ENCODE measurements around the gene CCT6B.

CCT6B gene

DNA sequence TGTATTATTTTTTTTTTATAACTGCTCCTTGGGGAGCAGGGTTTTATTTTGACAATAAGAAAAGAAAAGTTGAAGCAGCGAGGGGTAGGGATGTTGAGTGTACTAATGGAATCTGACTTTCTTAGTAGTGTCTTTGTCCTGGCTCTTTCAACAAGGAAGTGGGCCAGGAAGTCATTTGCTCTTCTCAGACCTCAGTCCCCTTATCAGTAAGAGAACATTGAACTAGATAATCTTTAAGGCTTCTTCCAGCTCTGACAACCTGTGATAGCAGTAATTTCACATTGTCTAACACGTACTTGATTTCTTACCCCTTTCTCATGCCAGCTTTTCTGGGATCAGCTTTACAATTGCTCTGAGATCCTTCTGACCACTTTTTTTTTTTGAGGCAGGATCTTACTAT, 27.4 kb upstream of the CCT6B start:
- Histone ChIP-seq H3K9me3 (ENCODE audit: low read depth, low read length) (no peaks in the 10 kb centered on the region), H3K27ac (no peak overlapping the region), H3K9ac (ENCODE audit: insufficient read length) (no peak overlapping the region), H3K4me3 (no peak overlapping the region), H3K36me3 (ENCODE audit: insufficient read depth, low read length) (peaks cover 60% of the 10 kb centered on the region)
- TF ChIP-seq EZH2 (IDR thresholded peaks at IDR 0.05): no peak
- no peak for TF ChIP-seq FOXP2 (optimal IDR thresholded peaks at IDR 0.05; ENCODE audit: control extremely low read depth, extremely low read length, insufficient read depth)
- TF ChIP-seq POLR2AphosphoS5 (IDR thresholded peaks at IDR 0.05; ENCODE audit: borderline replicate concordance, low read depth, low read length): no peak
- no peak for DNase-seq (ENCODE audit: low read depth, low spot score)

GRCh38 chr17:34987232-34987631, 26.0 kb upstream of the CCT6B start:
- Histone ChIP-seq H3K4me3 (no peak overlapping the region), H3K27ac (no peak overlapping the region), H3K9ac (ENCODE audit: insufficient read length) (no peak overlapping the region), H3K36me3 (ENCODE audit: insufficient read depth, low read length) (peaks cover 60% of the 10 kb centered on the region), H3K9me3 (ENCODE audit: low read depth, low read length) (no peaks in the 10 kb centered on the region)
- no peak for TF ChIP-seq FOXP2 (optimal IDR thresholded peaks at IDR 0.05; ENCODE audit: control extremely low read depth, extremely low read length, insufficient read depth)
- no peak for TF ChIP-seq POLR2AphosphoS5 (IDR thresholded peaks at IDR 0.05; ENCODE audit: borderline replicate concordance, low read depth, low read length)
- no peak for TF ChIP-seq EZH2 (IDR thresholded peaks at IDR 0.05)
- no peak for DNase-seq (ENCODE audit: low read depth, low spot score)

- TF ChIP-seq EZH2 (IDR thresholded peaks at IDR 0.05) (no peak), POLR2AphosphoS5 (IDR thresholded peaks at IDR 0.05; ENCODE audit: borderline replicate concordance, low read depth, low read length) (no peak), FOXP2 (optimal IDR thresholded peaks at IDR 0.05; ENCODE audit: control extremely low read depth, extremely low read length, insufficient read depth) (no peak)
- peak overlapping the region; percentile 88 for H3K4me3 ChIP-seq
- no peaks in the 10 kb centered on the region for H3K9me3 ChIP-seq (ENCODE audit: low read depth, low read length)
- H3K9ac ChIP-seq (ENCODE audit: insufficient read length): peak overlapping the region; percentile 92
- peak; percentile 60 for DNase-seq (ENCODE audit: low read depth, low spot score)
- H3K27ac ChIP-seq: peak overlapping the region; percentile 69; the same call in 1 of the 2 replicates
- peaks cover 24% of the 10 kb centered on the region for H3K36me3 ChIP-seq (ENCODE audit: insufficient read depth, low read length)
Measured at GRCh38 chr17:34981538-34982241, 20.4 kb upstream of the CCT6B start.

- peak overlapping the region; percentile 92 for H3K9ac ChIP-seq (ENCODE audit: insufficient read length)
- TF ChIP-seq FOXP2 (optimal IDR thresholded peaks at IDR 0.05; ENCODE audit: control extremely low read depth, extremely low read length, insufficient read depth) (no peak), POLR2AphosphoS5 (IDR thresholded peaks at IDR 0.05; ENCODE audit: borderline replicate concordance, low read depth, low read length) (no peak), EZH2 (IDR thresholded peaks at IDR 0.05) (no peak)
- no peaks in the 10 kb centered on the region for H3K9me3 ChIP-seq (ENCODE audit: low read depth, low read length)
- H3K27ac ChIP-seq: peak overlapping the region; percentile 69
- DNase-seq (ENCODE audit: low read depth, low spot score): no peak
- H3K36me3 ChIP-seq (ENCODE audit: insufficient read depth, low read length): peaks cover 18% of the 10 kb centered on the region; the same call in 1 of the 2 replicates
- peak overlapping the region; percentile 88 for H3K4me3 ChIP-seq
Measured at GRCh38 chr17:34980681-34981537, 19.6 kb upstream of the CCT6B start.

DNA sequence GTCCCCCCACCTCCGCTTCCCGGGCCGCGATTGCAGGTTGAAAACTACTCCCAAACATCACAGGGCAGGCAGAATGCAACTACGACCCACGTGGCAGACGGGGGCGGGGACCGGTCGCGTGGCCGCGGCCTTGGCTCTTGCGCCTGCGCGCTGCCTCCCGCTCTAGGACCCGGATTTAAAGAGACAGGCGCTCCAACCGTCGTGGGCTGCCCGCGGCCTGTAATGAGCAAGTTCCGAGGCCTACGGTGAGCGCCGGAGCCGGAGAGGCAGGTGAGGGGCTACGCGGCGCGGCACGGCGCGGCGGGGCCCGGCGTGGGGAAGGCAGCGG, 19.1 kb upstream of the CCT6B start, which contains the start of gene LIG3:
LIG3 (plus strand) TSS at position 160 of the 328 bp plus-strand sequence. CDS start 2,494 bp downstream, outside the sequence.
- Histone ChIP-seq H3K9ac (ENCODE audit: insufficient read length) (peak within 1 kb of the TSS; percentile 92), H3K27ac (peak within 1 kb of the TSS; percentile 69), H3K4me3 (peak within 1 kb of the TSS; percentile 88), H3K36me3 (ENCODE audit: insufficient read depth, low read length) (peaks cover 12% of the 10 kb centered on the region; the same call in 1 of the 2 replicates), H3K9me3 (ENCODE audit: low read depth, low read length) (no peaks in the 10 kb centered on the region)
- no peak for TF ChIP-seq FOXP2 (optimal IDR thresholded peaks at IDR 0.05; ENCODE audit: control extremely low read depth, extremely low read length, insufficient read depth)
- peak; percentile 75 for TF ChIP-seq POLR2AphosphoS5 (IDR thresholded peaks at IDR 0.05; ENCODE audit: borderline replicate concordance, low read depth, low read length)
- no peak for TF ChIP-seq EZH2 (IDR thresholded peaks at IDR 0.05)
- DNase-seq (ENCODE audit: low read depth, low spot score): peak; percentile 70

DNA sequence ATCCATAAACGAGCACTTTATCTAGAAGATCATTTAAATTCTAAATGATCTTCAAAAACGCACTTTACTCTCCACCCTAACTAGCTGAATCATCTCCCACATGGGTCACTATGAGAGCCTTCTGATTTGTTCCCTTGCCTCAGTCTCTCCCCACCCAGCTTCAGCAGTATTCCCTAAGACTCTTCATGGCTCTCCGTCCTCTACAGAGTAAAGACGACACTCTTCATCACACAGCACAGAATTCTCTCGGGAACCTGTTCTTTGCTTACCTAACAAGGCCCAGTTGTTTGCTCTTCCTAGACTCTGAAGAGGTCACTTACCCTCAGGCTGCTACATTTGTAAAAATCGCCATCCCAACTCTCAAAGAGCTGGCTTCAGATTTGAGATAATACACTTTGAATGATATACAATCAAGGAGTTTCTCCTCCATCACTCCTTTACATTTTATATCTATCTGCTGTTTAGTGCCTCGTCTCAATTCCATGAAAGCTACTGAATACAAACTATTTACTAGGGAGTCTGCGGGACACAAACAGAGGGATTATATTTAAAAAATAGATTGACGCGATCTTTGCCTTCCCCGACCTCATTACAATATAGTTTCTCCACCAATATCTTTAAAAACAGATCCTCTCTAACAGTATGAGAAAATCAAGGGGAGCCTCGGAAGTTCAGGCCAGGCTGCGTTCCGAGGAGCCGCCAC, 18.5 kb upstream of the CCT6B start:
- Histone ChIP-seq H3K4me3 (peak overlapping the region; percentile 88), H3K27ac (no peak overlapping the region), H3K36me3 (ENCODE audit: insufficient read depth, low read length) (peaks cover 10% of the 10 kb centered on the region; the same call in 1 of the 2 replicates), H3K9me3 (ENCODE audit: low read depth, low read length) (no peaks in the 10 kb centered on the region), H3K9ac (ENCODE audit: insufficient read length) (peak overlapping the region; percentile 92)
- DNase-seq (ENCODE audit: low read depth, low spot score): no peak
- TF ChIP-seq FOXP2 (optimal IDR thresholded peaks at IDR 0.05; ENCODE audit: control extremely low read depth, extremely low read length, insufficient read depth): no peak
- TF ChIP-seq POLR2AphosphoS5 (IDR thresholded peaks at IDR 0.05; ENCODE audit: borderline replicate concordance, low read depth, low read length): no peak
- no peak for TF ChIP-seq EZH2 (IDR thresholded peaks at IDR 0.05)

DNA sequence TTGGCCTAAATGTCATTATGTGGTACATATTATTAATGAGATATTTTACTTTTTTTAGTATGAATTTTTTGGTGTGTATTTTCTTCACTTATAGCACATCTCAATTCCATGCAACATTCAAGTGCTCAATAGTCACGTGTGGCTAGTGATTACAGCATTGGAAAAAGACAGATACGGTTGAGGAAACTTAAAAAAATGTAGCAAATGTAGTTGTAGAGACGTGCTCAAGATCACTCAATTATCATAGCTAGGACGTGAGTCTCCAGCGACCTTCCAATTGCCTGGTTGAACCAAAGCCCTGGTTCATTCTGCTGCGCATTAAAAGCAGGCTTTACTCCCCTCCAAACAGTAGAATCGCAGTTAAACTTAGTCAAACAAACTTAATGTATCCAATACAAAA, 17.9 kb upstream of the CCT6B start:
- no peak for DNase-seq (ENCODE audit: low read depth, low spot score)
- Histone ChIP-seq H3K9ac (ENCODE audit: insufficient read length) (no peak overlapping the region), H3K4me3 (peak overlapping the region; percentile 88; the same call in 1 of the 2 replicates), H3K36me3 (ENCODE audit: insufficient read depth, low read length) (peaks cover 10% of the 10 kb centered on the region; the same call in 1 of the 2 replicates), H3K9me3 (ENCODE audit: low read depth, low read length) (no peaks in the 10 kb centered on the region), H3K27ac (no peak overlapping the region)
- TF ChIP-seq EZH2 (IDR thresholded peaks at IDR 0.05) (no peak), POLR2AphosphoS5 (IDR thresholded peaks at IDR 0.05; ENCODE audit: borderline replicate concordance, low read depth, low read length) (no peak), FOXP2 (optimal IDR thresholded peaks at IDR 0.05; ENCODE audit: control extremely low read depth, extremely low read length, insufficient read depth) (no peak)

Data from SK-N-MC (cell line).